Nephron progenitor cell (in vitro differentiated cells): ENCODE data around the gene ELOVL6.
"Not testable (repeated sequence)": the region's sequence is repeated elsewhere in the genome, so short reads cannot be mapped to it uniquely, and the experiment has no call there.

ENCODE experiments used
- DNase-seq: peaks from one replicate; pipeline ENCODE4 v3.0.0; 2021
- H3K27ac Mint-ChIP-seq: 2 replicates; pipeline ENCODE4 v1.8.0; 2021; ENCODE audit warnings: mild to moderate bottlenecking, moderate library complexity, mixed read lengths
- H3K27me3 Mint-ChIP-seq: 2 replicates; pipeline ENCODE4 v1.8.0; 2021; ENCODE audit warnings: mild to moderate bottlenecking, low read depth, mixed read lengths; ENCODE audit not compliant: poor library complexity
- H3K36me3 Mint-ChIP-seq: 2 replicates; pipeline ENCODE4 v1.8.0; 2021; ENCODE audit warnings: low read depth, mixed read lengths
- H3K4me1 Mint-ChIP-seq: 2 replicates; pipeline ENCODE4 v1.8.0; 2021; ENCODE audit warnings: mixed read lengths
- H3K4me3 Mint-ChIP-seq: 2 replicates; pipeline ENCODE4 v1.8.0; 2021; ENCODE audit warnings: mild to moderate bottlenecking, moderate library complexity, mixed read lengths
- H3K9me3 Mint-ChIP-seq: 2 replicates; pipeline ENCODE4 v1.8.0; 2021; ENCODE audit warnings: mild to moderate bottlenecking, moderate library complexity, mixed read lengths
- CTCF ChIP-seq: fragments of 200-600 bp; sonication (generic); IDR thresholded peaks from 2 replicates; pipeline ENCODE4 v1.5.0; 2021; ENCODE audit warnings: antibody characterized with exemption

ELOVL6 gene

GRCh38 chr4:110091434-110092140 is 106.8 kb downstream of the ELOVL6 start:
- no peak overlapping the region for H3K4me3 Mint-ChIP-seq
- no peaks in the 10 kb centered on the region for H3K9me3 Mint-ChIP-seq
- H3K27me3 Mint-ChIP-seq, result no peaks in the 10 kb centered on the region
- H3K4me1 Mint-ChIP-seq, result peaks cover 12% of the 10 kb centered on the region
- H3K36me3 Mint-ChIP-seq, result peaks cover 46% of the 10 kb centered on the region
- H3K27ac Mint-ChIP-seq, result no peak overlapping the region
- no peak for DNase-seq
- no peak for TF ChIP-seq CTCF

DNA sequence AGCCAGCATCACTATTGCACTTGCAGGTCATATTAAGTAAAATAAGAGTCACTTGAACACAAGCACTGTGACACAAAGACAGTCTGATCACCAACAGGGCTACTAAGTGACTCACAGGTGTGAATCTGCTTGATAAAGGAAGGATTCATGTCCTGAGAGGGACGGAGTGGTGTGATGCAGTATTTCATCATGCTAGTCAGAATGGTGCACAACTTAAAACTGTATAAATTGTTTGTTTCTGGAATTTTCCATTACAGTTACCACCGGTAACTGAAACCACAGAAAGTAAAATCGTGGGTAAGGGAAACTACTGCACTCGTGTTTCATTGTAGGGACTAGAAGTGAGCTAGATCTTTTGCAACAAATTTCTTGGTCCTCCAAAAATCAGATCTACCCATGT is 109.7 kb downstream of the ELOVL6 start:
- Mint-ChIP-seq H3K4me3 (no peak overlapping the region), H3K36me3 (peaks cover 47% of the 10 kb centered on the region)

GRCh38 chr4:110087070-110087708 is 111.2 kb downstream of the ELOVL6 start:
- DNase-seq, result no peak
- TF ChIP-seq CTCF, result no peak
- peaks cover 55% of the 10 kb centered on the region for H3K36me3 Mint-ChIP-seq
- no peak overlapping the region for H3K27ac Mint-ChIP-seq
- peaks cover 8% of the 10 kb centered on the region for H3K4me1 Mint-ChIP-seq
- peaks cover 18% of the 10 kb centered on the region for H3K9me3 Mint-ChIP-seq
- no peaks in the 10 kb centered on the region for H3K27me3 Mint-ChIP-seq
- no peak overlapping the region for H3K4me3 Mint-ChIP-seq

More for the DNA sequence above, 109.7 kb downstream of the ELOVL6 start:
- TF ChIP-seq CTCF, result no peak
- Mint-ChIP-seq H3K27ac (no peak overlapping the region), H3K27me3 (no peaks in the 10 kb centered on the region), H3K4me1 (peaks cover 8% of the 10 kb centered on the region), H3K9me3 (peaks cover 7% of the 10 kb centered on the region)
- no peak for DNase-seq

- Mint-ChIP-seq H3K4me1 (peaks cover 8% of the 10 kb centered on the region), H3K9me3 (peaks cover 26% of the 10 kb centered on the region), H3K27ac (no peak overlapping the region), H3K36me3 (peaks cover 52% of the 10 kb centered on the region), H3K27me3 (no peaks in the 10 kb centered on the region), H3K4me3 (no peak overlapping the region)
- no peak for TF ChIP-seq CTCF
- DNase-seq, result no peak
Measured at GRCh38 chr4:110085131-110085530, 113.3 kb downstream of the ELOVL6 start.

DNA sequence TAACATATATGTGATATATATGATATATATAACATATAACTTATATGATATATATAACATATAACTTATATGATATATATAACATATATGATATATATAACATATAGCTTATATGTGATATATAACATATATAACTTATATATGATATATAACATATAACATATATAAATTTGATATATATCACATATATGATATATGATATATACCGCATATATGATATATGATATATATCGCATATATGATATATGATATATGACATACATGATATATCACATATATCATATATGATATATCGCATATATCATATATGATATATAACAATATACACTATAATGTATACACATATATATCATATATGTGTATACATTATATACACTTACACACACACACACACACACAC is 114.3 kb downstream of the ELOVL6 start:
- H3K9me3 Mint-ChIP-seq, result peaks cover 32% of the 10 kb centered on the region
- no peak overlapping the region for H3K27ac Mint-ChIP-seq
- H3K27me3 Mint-ChIP-seq, result no peaks in the 10 kb centered on the region
- no peak overlapping the region for H3K4me3 Mint-ChIP-seq
- peaks cover 8% of the 10 kb centered on the region for H3K4me1 Mint-ChIP-seq
- no peak for DNase-seq
- no peak for TF ChIP-seq CTCF
- H3K36me3 Mint-ChIP-seq, result peaks cover 54% of the 10 kb centered on the region

DNA sequence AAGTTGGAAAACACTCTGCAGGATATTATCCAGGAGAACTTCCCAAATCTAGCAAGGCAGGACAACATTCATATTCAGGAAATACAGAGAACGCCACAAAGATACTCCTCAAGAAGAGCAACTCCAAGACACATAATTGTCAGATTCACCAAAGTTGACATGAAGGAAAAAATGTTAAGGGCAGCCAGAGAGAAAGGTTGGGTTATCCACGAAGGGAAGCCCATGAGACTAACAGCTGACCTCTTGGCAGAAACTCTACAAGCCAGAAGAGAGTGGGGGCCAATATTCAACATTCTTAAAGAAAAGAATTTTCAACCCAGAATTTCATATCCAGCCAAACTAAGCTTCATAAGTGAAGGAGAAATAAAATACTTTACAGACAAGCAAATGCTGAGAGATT is 120.3 kb downstream of the ELOVL6 start:
- H3K4me3 Mint-ChIP-seq, H3K27me3 Mint-ChIP-seq, H3K27ac Mint-ChIP-seq, DNase-seq: not testable (repeated sequence)
- H3K9me3 Mint-ChIP-seq, result peaks cover 48% of the 10 kb centered on the region
- H3K36me3 Mint-ChIP-seq, result peaks cover 77% of the 10 kb centered on the region
- H3K4me1 Mint-ChIP-seq, result peaks cover 11% of the 10 kb centered on the region

DNA sequence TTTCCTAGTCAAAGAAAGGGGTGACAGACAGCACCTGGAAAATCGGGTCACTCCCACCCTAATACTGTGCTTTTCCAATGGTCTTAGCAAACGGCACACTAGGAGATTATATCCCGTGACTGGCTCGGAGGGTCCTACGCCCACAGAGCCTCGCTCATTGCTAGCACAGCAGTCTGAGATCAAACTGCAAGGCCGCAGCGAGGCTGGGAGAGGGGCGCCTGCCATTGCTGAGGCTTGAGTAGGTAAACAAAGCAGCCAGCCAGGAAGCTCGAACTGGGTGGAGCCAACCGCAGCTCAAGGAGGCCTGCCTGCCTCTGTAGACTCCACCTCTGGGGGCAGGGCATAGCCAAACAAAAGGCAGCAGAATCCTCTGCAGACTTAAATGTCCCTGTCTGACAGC is 121.6 kb downstream of the ELOVL6 start:
- not testable (repeated sequence) for H3K27ac Mint-ChIP-seq, DNase-seq, H3K4me3 Mint-ChIP-seq, H3K27me3 Mint-ChIP-seq
- H3K9me3 Mint-ChIP-seq, result peaks cover 42% of the 10 kb centered on the region
- peaks cover 77% of the 10 kb centered on the region for H3K36me3 Mint-ChIP-seq
- peaks cover 15% of the 10 kb centered on the region for H3K4me1 Mint-ChIP-seq
